HepG2 (cell line): Measurements from ENCODE around the gene GLRA3. TPM values are rescaled to one million over a fixed set of nuclear protein-coding genes. Genes with fewer than 3 reads are reported as not detected.

ENCODE experiments used
- ATAC-seq: fragments of 200-7000 bp; cut with Tn5 transposase; 3 replicates; pipeline ENCODE4 v1.9.1; 2020; ENCODE audit warnings: mild to moderate bottlenecking, moderate library complexity
- BruUV-seq: library from RNA; stranded (reverse); fragments of 400-500 nt; replicated peaks from 2 replicates; lab custom pipeline; 2021; lab: Mats Ljungman, UMichigan
- CTCF ChIA-PET: fragments of 300-600 bp; formaldehyde crosslinking; extraction: SDS; loops from one replicate; lab custom pipeline; 2021; ENCODE audit warnings: low total read pairs, inconsistent platforms, low intra/inter-chr PET ratio; lab: Yijun Ruan, JAX
- POLR2A ChIA-PET: fragments of 350-600 bp; sonication (Branson Sonifier 250); formaldehyde crosslinking; loops from one replicate; lab custom pipeline; 2020; ENCODE audit warnings: antibody characterized with exemption, inconsistent platforms; lab: Yijun Ruan, JAX
- DNase-seq: peaks from one replicate; pipeline ENCODE4 v3.0.0-alpha.2; 2015; ENCODE audit warnings: low spot score
- FAIRE-seq: peaks from 3 replicates; lab custom pipeline; 2011; peaks lifted over from hg19 to GRCh38; lab: Jason Lieb, UNC
- H2AFZ ChIP-seq: one replicate; pipeline ENCODE4 v1.6.1; 2011; ENCODE audit warnings: low read length, inconsistent platforms
- H3K27ac ChIP-seq: fragments of 300-600 bp; 3 replicates; pipeline ENCODE4 v1.8.0; 2011; ENCODE audit warnings: mixed run types, mild to moderate bottlenecking, mixed read lengths, low read length, inconsistent platforms; ENCODE audit not compliant: insufficient read depth; ENCODE audit errors: extremely low read length
- H3K27me3 ChIP-seq, 2 experiments: fragments of 200-600 bp in 1 of 2; 2 replicates in 1 of 2; 3 replicates in 1 of 2; pipeline versions ENCODE4 v1.6.0 to v1.8.0; 2011; ENCODE audit warnings: low read length in 2 of 2, mild to moderate bottlenecking in 2 of 2, moderate library complexity in 2 of 2, inconsistent platforms in 1 of 2; ENCODE audit not compliant: insufficient read depth in 2 of 2, control insufficient read depth in 1 of 2
- H3K36me3 ChIP-seq, 2 experiments: fragments of 200-600 bp in 1 of 2; replicated peaks in 1 of 2; 2 replicates in 1 of 2; 3 replicates in 1 of 2; pipeline versions ENCODE4 v1.5.1 to v1.8.0; 2011; ENCODE audit warnings: low read length in 2 of 2, inconsistent platforms in 1 of 2; ENCODE audit not compliant: insufficient read depth in 2 of 2, control insufficient read depth in 1 of 2
- H3K4me1 ChIP-seq: 2 replicates; pipeline ENCODE4 v1.5.1; 2012; ENCODE audit warnings: low read length, inconsistent platforms; ENCODE audit not compliant: insufficient read depth
- H3K4me2 ChIP-seq: 2 replicates; pipeline ENCODE4 v1.6.0; 2011; ENCODE audit warnings: low read depth, low read length, inconsistent platforms
- H3K4me3 ChIP-seq, 3 experiments: fragments of 200-600 bp in 1 of 3; sonication (generic), shearing (Covaris generic) in 1 of 3; replicated peaks in 1 of 3; 2 replicates each; pipeline ENCODE4 v1.5.1; 2011 to 2016; ENCODE audit warnings: low read length in 3 of 3, inconsistent platforms in 2 of 3, low read depth in 2 of 3, mild to moderate bottlenecking in 2 of 3, control low read depth in 1 of 3, mixed read lengths in 1 of 3; ENCODE audit not compliant: insufficient read depth in 1 of 3
- H3K79me2 ChIP-seq: one replicate; pipeline ENCODE4 v1.6.1; 2011; ENCODE audit warnings: low read length, inconsistent platforms; ENCODE audit not compliant: insufficient read depth
- H3K9ac ChIP-seq: 2 replicates; pipeline ENCODE4 v1.6.0; 2011; ENCODE audit warnings: mild to moderate bottlenecking, low read depth, low read length, inconsistent platforms; ENCODE audit not compliant: insufficient read depth
- H3K9me3 ChIP-seq: 2 replicates; pipeline ENCODE4 v1.5.1; 2012; ENCODE audit warnings: mild to moderate bottlenecking, low read length
- H4K20me1 ChIP-seq: 2 replicates; pipeline ENCODE4 v1.6.0; 2011; ENCODE audit warnings: inconsistent platforms, mild to moderate bottlenecking, low read length, moderate library complexity; ENCODE audit not compliant: insufficient read depth
- NR3C1 ChIP-seq: sonication (generic); formaldehyde crosslinking; IDR thresholded peaks from 2 replicates; pipeline ENCODE4 v1.4.0; 2020; ENCODE audit warnings: missing genetic modification reagents
- PRPF4 ChIP-seq: fragments of 200-400 bp; formaldehyde crosslinking; IDR thresholded peaks from 2 replicates; pipeline ENCODE4 v1.6.1; 2016; ENCODE audit warnings: low read length, low read depth; ENCODE audit not compliant: poor library complexity, severe bottlenecking
- ZBTB33 ChIP-seq: sonication (generic); formaldehyde crosslinking; IDR thresholded peaks from 2 replicates; pipeline ENCODE4 v1.4.0; 2020; ENCODE audit warnings: missing genetic modification reagents
- ZMAT5 ChIP-seq: sonication (generic); formaldehyde crosslinking; IDR thresholded peaks from 2 replicates; pipeline ENCODE4 v1.5.0; 2020; ENCODE audit warnings: mild to moderate bottlenecking, low read depth, missing genetic modification reagents, borderline replicate concordance
- ZNF121 ChIP-seq: sonication (generic); formaldehyde crosslinking; IDR thresholded peaks from 2 replicates; pipeline ENCODE4 v1.5.0; 2020; ENCODE audit warnings: mild to moderate bottlenecking, missing genetic modification reagents
- ZNF335 ChIP-seq: sonication (generic); formaldehyde crosslinking; IDR thresholded peaks from 2 replicates; pipeline ENCODE4 v1.4.0; 2020; ENCODE audit warnings: missing genetic modification reagents
- ZNF687 ChIP-seq: sonication (generic); formaldehyde crosslinking; IDR thresholded peaks from 2 replicates; pipeline ENCODE4 v1.5.1; 2020; ENCODE audit warnings: mild to moderate bottlenecking, missing genetic modification reagents, moderate library complexity
- ZNF879 ChIP-seq: sonication (generic); formaldehyde crosslinking; IDR thresholded peaks from 2 replicates; pipeline ENCODE4 v1.8.1; 2023; ENCODE audit warnings: missing genetic modification reagents
- WGBS: methylation state at CpG from one replicate; pipeline ENCODE4 v1.1.6; 2017; ENCODE audit warnings: low lambda C conversion rate; 5-methylcytosine and 5-hydroxymethylcytosine counted together
- in situ Hi-C: cut with HindIII; loops from 2 replicates; pipeline ENCODE4 v1.10.0; 2017; ENCODE audit warnings: low pct_unique_long_range_greater_than_20kb; ENCODE audit not compliant: extremely low pct_ligation_motif_present
- intact Hi-C: fragments of 100-400 bp; cut with micrococcal nuclease; formaldehyde crosslinking; loops from one replicate; pipeline ENCODE4 v1.10.0; 2022; ENCODE audit not compliant: unreplicated experiment
- polyA plus RNA-seq, 8 experiments: library from polyadenylated mRNA; depleted of rRNA in 3 of 8; stranded (reverse) in 7 of 8; unstranded in 1 of 8; fragments of >200 nt; fragmentation: Illumina TruSeq in 4 of 8; extraction: Trizol in 4 of 8; gene quantifications; 2 replicates each; pipeline versions ENCODE4 v1.2.1 to v1.2.3, GENCODE V29; 2011 to 2016; ENCODE audit warnings: low read depth in 4 of 8, missing spikeins in 1 of 8, mixed read lengths in 1 of 8; ENCODE audit not compliant: insufficient read depth in 1 of 8
- total RNA-seq, 5 experiments: library from RNA; depleted of rRNA; stranded (reverse); fragments of >200 nt; fragmentation: Illumina TruSeq; extraction: Trizol; gene quantifications; 2 replicates each; pipeline ENCODE4 v1.2.3, GENCODE V29; 2016; ENCODE audit warnings: low read depth in 1 of 5
- TF ChIP-seq, protein P1 (sequence below): sonication (generic); formaldehyde crosslinking; IDR thresholded peaks from 2 replicates; pipeline ENCODE4 v1.4.0; 2020; ENCODE audit warnings: mild to moderate bottlenecking, missing genetic modification reagents

The GLRA3 gene
- total and polyA plus RNA-seq, 2 of the 13 experiments (the other 11 are each of a cell fraction or from before 2014, with no cell fraction given): not detected

DNA sequence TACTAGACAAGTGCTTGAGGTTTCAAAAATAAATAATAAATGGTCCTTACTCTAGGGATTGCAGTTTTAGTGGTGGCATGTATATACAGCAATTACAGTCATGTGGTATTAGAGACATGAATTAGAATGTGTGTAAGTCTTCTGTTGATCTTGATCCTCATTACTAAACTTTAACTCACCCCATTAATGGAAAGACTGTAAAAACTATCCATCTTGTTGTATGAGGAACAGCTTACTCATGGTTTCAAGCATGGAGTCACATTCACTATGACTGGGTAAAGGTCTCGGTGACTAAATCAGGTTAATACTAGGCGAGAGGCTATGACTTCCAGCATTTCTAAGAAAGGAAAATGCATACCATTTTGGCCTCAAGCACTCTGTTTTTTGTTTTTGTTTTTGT lies 199.8 kb downstream of the GLRA3 start:
- 7% methylated on average over 2 of the region's 2 CpGs for WGBS
- DNase-seq (no peak), ATAC-seq (no peak), FAIRE-seq (no peak)
- Histone ChIP-seq H2AFZ (no peak overlapping the region), H4K20me1 (no peaks in the 10 kb centered on the region), H3K79me2 (no peaks in the 10 kb centered on the region), H3K4me2 (no peak overlapping the region), H3K9ac (no peak overlapping the region), H3K27ac (no peak overlapping the region), H3K36me3 (no peaks in the 10 kb centered on the region), H3K9me3 (no peaks in the 10 kb centered on the region)
- POLR2A ChIA-PET: no interaction called here
- CTCF ChIA-PET: interaction anchor here (0.6 kb wide), 1 partner anchor 478 kb away, joined by 3 read pairs; no protein-coding TSS in a partner anchor
- intact Hi-C loops (no loop called here), in situ Hi-C loops (loop anchor here (25.0 kb wide), 1 partner anchor 417 kb away; no protein-coding TSS in a partner anchor)
- no TSS peak for BruUV-seq
- TF ChIP-seq, protein P1, sequence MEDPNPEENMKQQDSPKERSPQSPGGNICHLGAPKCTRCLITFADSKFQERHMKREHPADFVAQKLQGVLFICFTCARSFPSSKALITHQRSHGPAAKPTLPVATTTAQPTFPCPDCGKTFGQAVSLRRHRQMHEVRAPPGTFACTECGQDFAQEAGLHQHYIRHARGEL: no peak
- TF ChIP-seq ZNF121 (no peak), PRPF4 (no peak), ZNF335 (CRISPR knock-in tag) (no peak), NR3C1 (CRISPR knock-in tag) (no peak), ZMAT5 (CRISPR knock-in tag) (no peak), ZBTB33 (no peak), ZNF879 (CRISPR knock-in tag) (no peak), ZNF687 (CRISPR knock-in tag) (no peak)
- TF ChIP-seq, all 625 proteins: peak for 0
- H3K4me1 ChIP-seq: no peaks in the 10 kb centered on the region
- H3K4me3 ChIP-seq: no peak overlapping the region
- no peaks in the 10 kb centered on the region for H3K27me3 ChIP-seq
